HepG2 (cell line): ENCODE measurements around the gene UHMK1. TPM values are rescaled to one million over a fixed set of nuclear protein-coding genes. Genes with fewer than 3 reads are reported as not detected.

Source experiments
- ATAC-seq: fragments of 200-7000 bp; cut with Tn5 transposase; 3 replicates; pipeline ENCODE4 v1.9.1; 2020; ENCODE audit warnings: mild to moderate bottlenecking, moderate library complexity
- BruUV-seq: library from RNA; stranded (reverse); fragments of 400-500 nt; replicated peaks from 2 replicates; lab custom pipeline; 2021; lab: Mats Ljungman, UMichigan
- CTCF ChIA-PET: fragments of 300-600 bp; formaldehyde crosslinking; extraction: SDS; loops from one replicate; lab custom pipeline; 2021; ENCODE audit warnings: low total read pairs, inconsistent platforms, low intra/inter-chr PET ratio; lab: Yijun Ruan, JAX
- POLR2A ChIA-PET: fragments of 350-600 bp; sonication (Branson Sonifier 250); formaldehyde crosslinking; loops from one replicate; lab custom pipeline; 2020; ENCODE audit warnings: antibody characterized with exemption, inconsistent platforms; lab: Yijun Ruan, JAX
- DNase-seq: peaks from one replicate; pipeline ENCODE4 v3.0.0-alpha.2; 2015; ENCODE audit warnings: low spot score
- FAIRE-seq: peaks from 3 replicates; lab custom pipeline; 2011; peaks lifted over from hg19 to GRCh38; lab: Jason Lieb, UNC
- H2AFZ ChIP-seq: one replicate; pipeline ENCODE4 v1.6.1; 2011; ENCODE audit warnings: low read length, inconsistent platforms
- H3K27ac ChIP-seq: fragments of 300-600 bp; 3 replicates; pipeline ENCODE4 v1.8.0; 2011; ENCODE audit warnings: mixed run types, mild to moderate bottlenecking, mixed read lengths, low read length, inconsistent platforms; ENCODE audit not compliant: insufficient read depth; ENCODE audit errors: extremely low read length
- H3K27me3 ChIP-seq, 2 experiments: fragments of 200-600 bp in 1 of 2; 2 replicates in 1 of 2; 3 replicates in 1 of 2; pipeline versions ENCODE4 v1.6.0 to v1.8.0; 2011; ENCODE audit warnings: low read length in 2 of 2, mild to moderate bottlenecking in 2 of 2, moderate library complexity in 2 of 2, inconsistent platforms in 1 of 2; ENCODE audit not compliant: insufficient read depth in 2 of 2, control insufficient read depth in 1 of 2
- H3K36me3 ChIP-seq, 2 experiments: fragments of 200-600 bp in 1 of 2; replicated peaks in 1 of 2; 2 replicates in 1 of 2; 3 replicates in 1 of 2; pipeline versions ENCODE4 v1.5.1 to v1.8.0; 2011; ENCODE audit warnings: low read length in 2 of 2, inconsistent platforms in 1 of 2; ENCODE audit not compliant: insufficient read depth in 2 of 2, control insufficient read depth in 1 of 2
- H3K4me1 ChIP-seq: 2 replicates; pipeline ENCODE4 v1.5.1; 2012; ENCODE audit warnings: low read length, inconsistent platforms; ENCODE audit not compliant: insufficient read depth
- H3K4me2 ChIP-seq: 2 replicates; pipeline ENCODE4 v1.6.0; 2011; ENCODE audit warnings: low read depth, low read length, inconsistent platforms
- H3K4me3 ChIP-seq, 3 experiments: fragments of 200-600 bp in 1 of 3; sonication (generic), shearing (Covaris generic) in 1 of 3; replicated peaks in 1 of 3; 2 replicates each; pipeline ENCODE4 v1.5.1; 2011 to 2016; ENCODE audit warnings: low read length in 3 of 3, inconsistent platforms in 2 of 3, low read depth in 2 of 3, mild to moderate bottlenecking in 2 of 3, control low read depth in 1 of 3, mixed read lengths in 1 of 3; ENCODE audit not compliant: insufficient read depth in 1 of 3
- H3K79me2 ChIP-seq: one replicate; pipeline ENCODE4 v1.6.1; 2011; ENCODE audit warnings: low read length, inconsistent platforms; ENCODE audit not compliant: insufficient read depth
- H3K9ac ChIP-seq: 2 replicates; pipeline ENCODE4 v1.6.0; 2011; ENCODE audit warnings: mild to moderate bottlenecking, low read depth, low read length, inconsistent platforms; ENCODE audit not compliant: insufficient read depth
- H3K9me3 ChIP-seq: 2 replicates; pipeline ENCODE4 v1.5.1; 2012; ENCODE audit warnings: mild to moderate bottlenecking, low read length
- H4K20me1 ChIP-seq: 2 replicates; pipeline ENCODE4 v1.6.0; 2011; ENCODE audit warnings: inconsistent platforms, mild to moderate bottlenecking, low read length, moderate library complexity; ENCODE audit not compliant: insufficient read depth
- ATF6 ChIP-seq: sonication (generic); formaldehyde crosslinking; conservative IDR thresholded peaks from 2 replicates; pipeline ENCODE4 v1.4.0; 2020; ENCODE audit warnings: missing genetic modification reagents
- CHD2 ChIP-seq: IDR thresholded peaks from 2 replicates; pipeline ENCODE4 v1.6.1; 2011; ENCODE audit warnings: low read depth, low read length, improper control_type of control experiment
- DNMT3B ChIP-seq: conservative IDR thresholded peaks from 2 replicates; pipeline ENCODE4 v1.6.1; 2016; ENCODE audit warnings: missing biosample characterization, control low read depth
- MED8 ChIP-seq: sonication (generic); formaldehyde crosslinking; IDR thresholded peaks from 2 replicates; pipeline ENCODE4 v1.8.1; 2023; ENCODE audit warnings: mild to moderate bottlenecking, missing genetic modification reagents; ENCODE audit not compliant: insufficient replicate concordance
- RELA ChIP-seq: sonication (generic); formaldehyde crosslinking; IDR thresholded peaks from 2 replicates; pipeline ENCODE4 v1.4.0; 2020; ENCODE audit warnings: missing genetic modification reagents
- RFXAP ChIP-seq: sonication (generic); formaldehyde crosslinking; IDR thresholded peaks from 2 replicates; pipeline ENCODE4 v1.4.0; 2020; ENCODE audit warnings: missing genetic modification reagents, borderline replicate concordance
- SYNCRIP ChIP-seq: fragments of 200-400 bp; formaldehyde crosslinking; IDR thresholded peaks from 2 replicates; pipeline ENCODE4 v1.6.1; 2018; ENCODE audit warnings: mild to moderate bottlenecking, low read depth, low read length; ENCODE audit not compliant: insufficient read depth
- TARDBP ChIP-seq: sonication (generic); formaldehyde crosslinking; IDR thresholded peaks from 2 replicates; pipeline ENCODE4 v1.8.0; 2022; ENCODE audit warnings: mild to moderate bottlenecking, missing genetic modification reagents
- U2AF1 ChIP-seq: fragments of 200-400 bp; formaldehyde crosslinking; optimal IDR thresholded peaks from 2 replicates; pipeline ENCODE3; 2017; ENCODE audit warnings: mild to moderate bottlenecking, low read depth, low read length
- ZC3H13 ChIP-seq: sonication (generic); formaldehyde crosslinking; IDR thresholded peaks from 2 replicates; pipeline ENCODE4 v1.8.1; 2023; ENCODE audit warnings: mild to moderate bottlenecking, missing genetic modification reagents, moderate library complexity
- ZMYM4 ChIP-seq: sonication (generic); formaldehyde crosslinking; IDR thresholded peaks from 2 replicates; pipeline ENCODE4 v1.8.1; 2023; ENCODE audit warnings: mild to moderate bottlenecking, missing genetic modification reagents
- ZNF512 ChIP-seq: sonication (generic); formaldehyde crosslinking; IDR thresholded peaks from 2 replicates; pipeline ENCODE4 v1.4.0; 2020; ENCODE audit warnings: mild to moderate bottlenecking, missing genetic modification reagents
- ZNF543 ChIP-seq: sonication (generic); formaldehyde crosslinking; IDR thresholded peaks from 2 replicates; pipeline ENCODE4 v1.4.0; 2020; ENCODE audit warnings: mild to moderate bottlenecking, missing genetic modification reagents
- ZSCAN9 ChIP-seq: IDR thresholded peaks from 2 replicates; pipeline ENCODE4 v1.6.1; 2016; ENCODE audit warnings: borderline replicate concordance
- in situ Hi-C: cut with HindIII; loops from 2 replicates; pipeline ENCODE4 v1.10.0; 2017; ENCODE audit warnings: low pct_unique_long_range_greater_than_20kb; ENCODE audit not compliant: extremely low pct_ligation_motif_present
- intact Hi-C: fragments of 100-400 bp; cut with micrococcal nuclease; formaldehyde crosslinking; loops from one replicate; pipeline ENCODE4 v1.10.0; 2022; ENCODE audit not compliant: unreplicated experiment
- polyA plus RNA-seq, 8 experiments: library from polyadenylated mRNA; depleted of rRNA in 3 of 8; stranded (reverse) in 7 of 8; unstranded in 1 of 8; fragments of >200 nt; fragmentation: Illumina TruSeq in 4 of 8; extraction: Trizol in 4 of 8; gene quantifications; 2 replicates each; pipeline versions ENCODE4 v1.2.1 to v1.2.3, GENCODE V29; 2011 to 2016; ENCODE audit warnings: low read depth in 4 of 8, missing spikeins in 1 of 8, mixed read lengths in 1 of 8; ENCODE audit not compliant: insufficient read depth in 1 of 8
- total RNA-seq, 5 experiments: library from RNA; depleted of rRNA; stranded (reverse); fragments of >200 nt; fragmentation: Illumina TruSeq; extraction: Trizol; gene quantifications; 2 replicates each; pipeline ENCODE4 v1.2.3, GENCODE V29; 2016; ENCODE audit warnings: low read depth in 1 of 5

UHMK1 gene
- total and polyA plus RNA-seq, 2 of the 13 experiments (the other 11 are each of a cell fraction or from before 2014, with no cell fraction given), result 12.9 to 20.0 TPM

GRCh38 chr1:162565460-162565859 lies 67.8 kb downstream of the UHMK1 start:
- POLR2A ChIA-PET, result no interaction called here
- CTCF ChIA-PET, result no interaction called here
- in situ Hi-C loops, result no loop called here
- TF ChIP-seq SYNCRIP (no peak), ATF6 (CRISPR knock-in tag) (no peak), U2AF1 (no peak), RFXAP (CRISPR knock-in tag) (no peak), ZSCAN9 (CRISPR knock-in tag) (no peak), CHD2 (no peak), ZNF543 (CRISPR knock-in tag) (no peak), ZNF512 (CRISPR knock-in tag) (no peak), MED8 (no peak), ZC3H13 (no peak), ZMYM4 (no peak), RELA (no peak), TARDBP (no peak), DNMT3B (CRISPR knock-in tag) (no peak)
- no peak for DNase-seq
- Histone ChIP-seq H3K27me3 (no peaks in the 10 kb centered on the region; a peak in 1 of 5 replicates), H3K9me3 (no peaks in the 10 kb centered on the region), H2AFZ (no peak overlapping the region), H3K36me3 (peaks cover 1 to 31% of the 10 kb centered on the region in 2 experiments; a peak in 4 of 5 replicates), H3K27ac (no peak overlapping the region), H3K9ac (no peak overlapping the region), H3K79me2 (peaks cover 66% of the 10 kb centered on the region), H3K4me3 (no peak overlapping the region), H3K4me1 (peaks cover 44% of the 10 kb centered on the region), H3K4me2 (0 out of 2 replicates have a peak overlapping the region, but pooled peaks have one; percentile 90), H4K20me1 (peaks cover 15% of the 10 kb centered on the region; the same call in 1 of the 2 replicates)
- intact Hi-C loops, result no loop called here
- no peak for ATAC-seq
- no TSS peak for BruUV-seq
- no peak for FAIRE-seq
